ENCODE data around the gene CADM1. TPM values are rescaled to one million over a fixed set of nuclear protein-coding genes. Genes with fewer than 3 reads are reported as not detected.

The CADM1 gene
- total RNA-seq, 1 experiment from 2014 or later, result 1.1 TPM

DNA sequence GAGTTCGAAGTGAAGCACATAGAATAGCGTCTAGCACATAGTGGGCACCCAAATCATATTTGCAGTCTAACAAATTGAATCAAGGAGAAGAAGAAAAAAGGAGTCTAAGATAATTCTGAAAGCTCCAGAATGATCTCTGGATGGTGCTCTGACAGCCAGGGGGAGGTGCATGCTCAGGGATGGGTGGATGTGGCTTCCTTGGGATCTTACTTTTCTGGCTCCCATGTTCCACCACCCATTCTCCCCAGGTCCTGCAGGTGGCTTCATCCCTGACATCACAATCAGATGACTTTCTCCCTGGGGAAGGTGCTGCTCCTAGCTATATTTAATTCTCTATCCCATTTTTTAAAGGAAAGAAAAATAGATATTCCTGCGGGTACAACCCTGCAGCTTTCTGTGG, 381.9 kb downstream of the CADM1 start:
- Histone ChIP-seq H3K79me2 (ENCODE audit: low read length) (no peaks in the 10 kb centered on the region), H2AFZ (ENCODE audit: low read length) (no peak overlapping the region), H3K4me3 (ENCODE audit: low read length) (no peak overlapping the region), H3K36me3 (ENCODE audit: low read depth, low read length) (no peaks in the 10 kb centered on the region), H3K4me1 (ENCODE audit: insufficient read depth, low read length) (no peaks in the 10 kb centered on the region), H3K9me2 (replicated peaks; ENCODE audit: low read length) (no peaks in the 10 kb centered on the region), H3K9ac (ENCODE audit: low read length) (no peak overlapping the region), H3K27me3 (ENCODE audit: low read length) (no peaks in the 10 kb centered on the region), H3K4me2 (ENCODE audit: low read length) (no peak overlapping the region), H3K9me3 (ENCODE audit: low read length) (peaks cover 5% of the 10 kb centered on the region; the same call in 1 of the 2 replicates), H4K20me1 (ENCODE audit: low read length) (no peaks in the 10 kb centered on the region), H3K27ac (ENCODE audit: low read length) (no peak overlapping the region), H3F3A (ENCODE audit: low read length, unreplicated experiment) (no peaks in the 10 kb centered on the region)
- ATAC-seq (no peak), DNase-seq (no peak)
- BruUV-seq (replicated peaks), result no TSS peak
- POLR2A ChIA-PET (ENCODE audit: unreplicated experiment), result no interaction called here
- CTCF ChIA-PET, result no interaction called here
- intact Hi-C loops (cut with micrococcal nuclease), result no loop called here
- TF ChIP-seq, protein P1, sequence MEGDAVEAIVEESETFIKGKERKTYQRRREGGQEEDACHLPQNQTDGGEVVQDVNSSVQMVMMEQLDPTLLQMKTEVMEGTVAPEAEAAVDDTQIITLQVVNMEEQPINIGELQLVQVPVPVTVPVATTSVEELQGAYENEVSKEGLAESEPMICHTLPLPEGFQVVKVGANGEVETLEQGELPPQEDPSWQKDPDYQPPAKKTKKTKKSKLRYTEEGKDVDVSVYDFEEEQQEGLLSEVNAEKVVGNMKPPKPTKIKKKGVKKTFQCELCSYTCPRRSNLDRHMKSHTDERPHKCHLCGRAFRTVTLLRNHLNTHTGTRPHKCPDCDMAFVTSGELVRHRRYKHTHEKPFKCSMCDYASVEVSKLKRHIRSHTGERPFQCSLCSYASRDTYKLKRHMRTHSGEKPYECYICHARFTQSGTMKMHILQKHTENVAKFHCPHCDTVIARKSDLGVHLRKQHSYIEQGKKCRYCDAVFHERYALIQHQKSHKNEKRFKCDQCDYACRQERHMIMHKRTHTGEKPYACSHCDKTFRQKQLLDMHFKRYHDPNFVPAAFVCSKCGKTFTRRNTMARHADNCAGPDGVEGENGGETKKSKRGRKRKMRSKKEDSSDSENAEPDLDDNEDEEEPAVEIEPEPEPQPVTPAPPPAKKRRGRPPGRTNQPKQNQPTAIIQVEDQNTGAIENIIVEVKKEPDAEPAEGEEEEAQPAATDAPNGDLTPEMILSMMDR (conservative IDR thresholded peaks at IDR 0.05; ENCODE audit: low read depth, low read length), result no peak
- TF ChIP-seq EZH2 (IDR thresholded peaks at IDR 0.05; ENCODE audit: low read length, unreplicated experiment) (no peak), EZH2phosphoT487 (IDR thresholded peaks at IDR 0.05; ENCODE audit: borderline replicate concordance, low read length) (no peak)
